Type B pancreatic cell (in vitro differentiated cells): Measurements from ENCODE around the gene RERE. TPM values are rescaled to one million over a fixed set of nuclear protein-coding genes. Genes with fewer than 3 reads are reported as not detected.

Experiments used
- DNase-seq: peaks from one replicate; pipeline ENCODE4 v3.0.0; 2021; ENCODE audit warnings: mixed read lengths; ENCODE audit not compliant: unreplicated experiment; ENCODE audit errors: extremely low spot score
- H3K27ac Mint-ChIP-seq: 2 replicates; pipeline ENCODE4 v1.8.0; 2021; ENCODE audit warnings: mild to moderate bottlenecking, mixed read lengths
- H3K27me3 Mint-ChIP-seq: 2 replicates; pipeline ENCODE4 v1.8.0; 2021; ENCODE audit warnings: mixed read lengths
- H3K36me3 Mint-ChIP-seq: 2 replicates; pipeline ENCODE4 v1.8.0; 2021; ENCODE audit warnings: mixed read lengths
- H3K4me1 Mint-ChIP-seq: one replicate; pipeline ENCODE4 v1.8.0; 2021; ENCODE audit warnings: mixed read lengths; ENCODE audit not compliant: unreplicated experiment
- H3K4me3 Mint-ChIP-seq: 2 replicates; pipeline ENCODE4 v1.8.0; 2021; ENCODE audit warnings: mild to moderate bottlenecking, mixed read lengths
- H3K9me3 Mint-ChIP-seq: 2 replicates; pipeline ENCODE4 v1.8.0; 2021; ENCODE audit warnings: mixed read lengths
- total RNA-seq: library from RNA; stranded (reverse); gene quantifications from 2 replicates; pipeline ENCODE4 v1.2.1, GENCODE V29; 2021; ENCODE audit warnings: low replicate concordance
- TF ChIP-seq, protein P1 (sequence below): fragments of 200-600 bp; sonication (generic); conservative IDR thresholded peaks from 2 replicates; pipeline ENCODE4 v1.5.0; 2021; ENCODE audit warnings: antibody characterized with exemption, mild to moderate bottlenecking

The RERE gene
- total RNA-seq, 1 donor from 2014 or later = 141 TPM

DNA sequence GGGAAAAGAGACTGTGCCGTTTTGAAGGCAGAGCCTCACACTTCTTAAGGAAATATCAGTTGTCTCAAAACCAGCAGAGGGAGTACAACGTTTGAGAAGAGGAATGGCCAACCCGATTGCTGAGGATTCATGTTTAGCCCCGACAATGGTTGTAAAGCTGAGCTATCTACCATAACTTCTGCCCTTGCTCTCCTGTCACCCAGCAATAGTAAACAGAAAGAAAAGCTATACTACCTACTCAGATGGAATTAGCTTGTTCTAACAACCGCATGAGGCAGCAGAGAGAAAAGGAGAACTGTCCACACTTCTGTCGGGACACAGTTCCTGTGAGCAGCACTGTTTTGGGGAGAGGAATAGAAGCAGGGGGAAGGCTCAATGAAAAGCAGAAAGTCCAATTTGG, 408.3 kb downstream of the RERE start:
- peaks cover 55% of the 10 kb centered on the region for H3K4me1 Mint-ChIP-seq
- DNase-seq = no peak
- H3K27ac Mint-ChIP-seq = peak overlapping the region; percentile 66
- TF ChIP-seq, protein P1, sequence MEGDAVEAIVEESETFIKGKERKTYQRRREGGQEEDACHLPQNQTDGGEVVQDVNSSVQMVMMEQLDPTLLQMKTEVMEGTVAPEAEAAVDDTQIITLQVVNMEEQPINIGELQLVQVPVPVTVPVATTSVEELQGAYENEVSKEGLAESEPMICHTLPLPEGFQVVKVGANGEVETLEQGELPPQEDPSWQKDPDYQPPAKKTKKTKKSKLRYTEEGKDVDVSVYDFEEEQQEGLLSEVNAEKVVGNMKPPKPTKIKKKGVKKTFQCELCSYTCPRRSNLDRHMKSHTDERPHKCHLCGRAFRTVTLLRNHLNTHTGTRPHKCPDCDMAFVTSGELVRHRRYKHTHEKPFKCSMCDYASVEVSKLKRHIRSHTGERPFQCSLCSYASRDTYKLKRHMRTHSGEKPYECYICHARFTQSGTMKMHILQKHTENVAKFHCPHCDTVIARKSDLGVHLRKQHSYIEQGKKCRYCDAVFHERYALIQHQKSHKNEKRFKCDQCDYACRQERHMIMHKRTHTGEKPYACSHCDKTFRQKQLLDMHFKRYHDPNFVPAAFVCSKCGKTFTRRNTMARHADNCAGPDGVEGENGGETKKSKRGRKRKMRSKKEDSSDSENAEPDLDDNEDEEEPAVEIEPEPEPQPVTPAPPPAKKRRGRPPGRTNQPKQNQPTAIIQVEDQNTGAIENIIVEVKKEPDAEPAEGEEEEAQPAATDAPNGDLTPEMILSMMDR = peak; percentile 64
- H3K9me3 Mint-ChIP-seq = no peaks in the 10 kb centered on the region
- no peaks in the 10 kb centered on the region for H3K27me3 Mint-ChIP-seq
- H3K4me3 Mint-ChIP-seq = peak overlapping the region; percentile 75
- H3K36me3 Mint-ChIP-seq = peaks cover 27% of the 10 kb centered on the region

DNA sequence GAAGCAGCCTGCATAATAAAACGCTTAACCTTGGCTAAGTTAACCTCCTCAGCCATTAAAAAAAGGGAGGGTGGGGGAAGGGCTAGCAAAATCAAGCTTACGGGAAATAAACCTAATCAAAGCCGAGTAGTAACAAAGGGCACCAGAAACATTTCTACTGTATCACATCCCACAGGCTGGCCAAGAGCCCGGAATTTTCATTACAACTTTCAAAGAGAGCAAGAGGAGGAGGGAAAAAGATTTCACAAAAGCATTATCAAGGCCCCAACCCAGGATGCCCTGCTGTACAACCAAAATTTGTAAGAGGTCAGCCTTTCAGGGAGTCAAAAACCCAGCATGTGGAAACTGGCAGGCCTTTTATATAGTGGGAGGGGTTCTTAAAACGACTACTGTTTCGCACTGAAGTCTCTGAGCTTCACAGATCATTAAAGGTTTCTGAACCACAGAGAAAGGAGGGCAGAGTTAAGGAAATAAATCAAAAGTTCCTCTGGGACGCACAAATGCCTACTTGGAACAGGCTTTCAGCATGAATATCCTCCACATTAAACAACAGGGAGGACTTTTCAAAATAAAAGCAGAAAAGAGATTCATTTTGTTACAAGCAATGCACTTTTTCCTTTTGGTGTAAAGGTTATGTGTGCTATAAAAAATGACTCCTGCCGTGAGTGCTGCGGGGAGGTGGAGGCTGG, 409.1 kb downstream of the RERE start:
- no peak for DNase-seq
- H3K36me3 Mint-ChIP-seq = peaks cover 27% of the 10 kb centered on the region
- H3K4me3 Mint-ChIP-seq = peak overlapping the region; percentile 75
- peaks cover 55% of the 10 kb centered on the region for H3K4me1 Mint-ChIP-seq
- TF ChIP-seq, protein P1 = no peak
- no peaks in the 10 kb centered on the region for H3K27me3 Mint-ChIP-seq
- H3K9me3 Mint-ChIP-seq = no peaks in the 10 kb centered on the region
- peak overlapping the region; percentile 66 for H3K27ac Mint-ChIP-seq

DNA sequence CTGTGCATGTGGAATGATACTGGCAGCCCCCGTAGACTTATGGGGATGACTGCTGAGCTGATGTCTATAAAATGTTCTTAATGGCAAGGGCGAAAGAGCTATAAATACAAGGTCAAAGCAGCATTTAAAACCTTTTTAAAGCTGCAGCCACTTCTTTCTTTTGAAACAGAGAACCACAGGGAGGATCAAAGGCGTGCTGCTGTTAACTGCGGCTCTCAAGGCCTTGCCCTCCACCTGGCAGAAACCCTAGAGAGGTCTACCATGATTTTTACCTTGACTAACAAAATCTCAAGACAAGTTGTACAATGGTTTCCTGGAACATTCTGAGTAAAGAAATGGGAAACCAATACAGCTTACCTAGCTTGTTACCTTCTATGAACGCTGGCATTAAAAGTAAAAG, 409.8 kb downstream of the RERE start:
- no peak for DNase-seq
- TF ChIP-seq, protein P1 = no peak
- H3K9me3 Mint-ChIP-seq = no peaks in the 10 kb centered on the region
- H3K4me1 Mint-ChIP-seq = peaks cover 51% of the 10 kb centered on the region
- no peaks in the 10 kb centered on the region for H3K27me3 Mint-ChIP-seq
- peak overlapping the region; percentile 66 for H3K27ac Mint-ChIP-seq
- H3K36me3 Mint-ChIP-seq = peaks cover 27% of the 10 kb centered on the region
- no peak overlapping the region for H3K4me3 Mint-ChIP-seq

DNA sequence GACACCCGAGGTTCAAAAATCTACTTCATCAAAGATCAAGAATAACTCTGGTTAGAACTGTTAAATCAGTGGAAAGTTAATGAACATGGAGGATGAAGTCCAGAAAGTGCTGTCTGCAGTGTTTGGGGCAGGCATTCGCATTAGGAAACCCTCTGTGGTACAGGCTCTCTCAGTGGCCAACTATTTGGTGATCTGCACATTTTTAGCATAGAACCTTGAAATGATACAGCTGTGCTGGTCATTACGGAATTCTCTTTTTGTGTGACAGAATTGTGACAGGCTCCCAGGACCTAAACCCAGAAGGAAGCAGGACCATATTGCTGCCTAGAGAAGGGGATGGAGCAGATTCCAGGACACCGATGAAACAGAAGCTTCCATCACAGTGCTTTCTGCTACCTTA, 410.5 kb downstream of the RERE start:
- no peak for DNase-seq
- TF ChIP-seq, protein P1 = no peak
- Mint-ChIP-seq H3K27me3 (no peaks in the 10 kb centered on the region), H3K4me3 (peak overlapping the region; percentile 4), H3K27ac (no peak overlapping the region), H3K4me1 (peaks cover 44% of the 10 kb centered on the region), H3K9me3 (no peaks in the 10 kb centered on the region), H3K36me3 (peaks cover 28% of the 10 kb centered on the region)

DNA sequence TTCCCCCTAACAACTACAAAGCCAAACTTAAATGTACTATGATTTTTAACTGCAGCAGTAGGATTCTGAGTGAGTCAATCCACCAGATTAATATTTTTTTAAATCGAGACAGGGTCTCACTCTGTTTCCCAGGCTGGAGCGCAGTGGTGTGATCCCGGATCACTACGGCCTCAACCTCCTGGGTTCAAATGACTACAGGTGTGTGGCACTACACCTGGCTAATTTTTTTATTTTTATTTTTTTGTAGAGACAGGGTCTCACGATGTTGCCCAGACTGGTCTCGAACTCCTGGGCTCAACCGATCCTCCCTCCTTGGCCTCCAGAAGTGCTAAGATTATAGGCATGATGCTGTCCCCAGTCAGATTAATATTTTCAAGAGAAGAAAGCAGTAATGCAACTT, 411.4 kb downstream of the RERE start:
- H3K27me3 Mint-ChIP-seq = no peaks in the 10 kb centered on the region
- no peaks in the 10 kb centered on the region for H3K9me3 Mint-ChIP-seq
- no peak overlapping the region for H3K27ac Mint-ChIP-seq
- H3K4me3 Mint-ChIP-seq = no peak overlapping the region
- no peak for DNase-seq
- TF ChIP-seq, protein P1 = no peak
- H3K36me3 Mint-ChIP-seq = peaks cover 28% of the 10 kb centered on the region
- peaks cover 41% of the 10 kb centered on the region for H3K4me1 Mint-ChIP-seq
